Measurements from ENCODE around the gene ANO2.

- TF ChIP-seq ZNF274 (IDR thresholded peaks at IDR 0.05; ENCODE audit: low read depth, low read length) (no peak), SUZ12 (IDR thresholded peaks at IDR 0.05; ENCODE audit: extremely low read depth, insufficient read depth, insufficient read length) (no peak)
These were observed 288.2 kb downstream of the ANO2 start for GRCh38 chr12:5656836-5657235.
